Erythroblast (primary cell): Measurements from ENCODE around the gene ZNF320.

Experiments
- GATA1 ChIP-seq: IDR thresholded peaks from 2 replicates; pipeline ENCODE4 v1.6.1; 2011; ENCODE audit warnings: low read depth, mild to moderate bottlenecking, control low read depth, low read length, moderate library complexity
- POLR2A ChIP-seq: IDR thresholded peaks from 2 replicates; pipeline ENCODE4 v1.6.1; 2011; ENCODE audit warnings: mild to moderate bottlenecking, low read length

GRCh38 chr19:52898101-52898500 lies 666 bp upstream of the ZNF320 start:
- TF ChIP-seq POLR2A (no peak), GATA1 (no peak)
